AML-193 (cell line): ENCODE data around the gene FNDC3A.
"Not testable (repeated sequence)": the region's sequence is repeated elsewhere in the genome, so short reads cannot be mapped to it uniquely, and the experiment has no call there.

ENCODE experiments used
- DNase-seq, 2 experiments: peaks; one replicate each; lab custom pipeline; 2025; lab: John Stamatoyannopoulos, UW

FNDC3A gene

GRCh38 chr13:49140910-49141611, 165.3 kb downstream of the FNDC3A start:
- DNase-seq, result no peak

GRCh38 chr13:49146950-49147355, 171.2 kb downstream of the FNDC3A start:
- DNase-seq, result no peak

GRCh38 chr13:49148405-49148804, 172.7 kb downstream of the FNDC3A start:
- no peak for DNase-seq

- DNase-seq, result not testable (repeated sequence)
These were observed 182.4 kb downstream of the FNDC3A start for GRCh38 chr13:49157955-49158584.

GRCh38 chr13:49163162-49163561, 187.4 kb downstream of the FNDC3A start:
- DNase-seq, result not testable (repeated sequence)

GRCh38 chr13:49164712-49165111, 189.0 kb downstream of the FNDC3A start:
- no peak for DNase-seq

GRCh38 chr13:49165798-49166752, 190.4 kb downstream of the FNDC3A start:
- no peak for DNase-seq

- DNase-seq, result no peak
These were observed 195.6 kb downstream of the FNDC3A start for GRCh38 chr13:49171359-49171758.

GRCh38 chr13:49183672-49184325, 208.1 kb downstream of the FNDC3A start:
- peak in 1 of 2 experiments; percentile 6 for DNase-seq

GRCh38 chr13:49184621-49185020, 208.9 kb downstream of the FNDC3A start:
- DNase-seq, result no peak

GRCh38 chr13:49185264-49185663, 209.6 kb downstream of the FNDC3A start:
- DNase-seq, result no peak

GRCh38 chr13:49190901-49191300, 215.2 kb downstream of the FNDC3A start:
- no peak for DNase-seq

GRCh38 chr13:49206641-49207040, 230.9 kb downstream of the FNDC3A start:
- DNase-seq, result no peak

- DNase-seq, result no peak
These were observed 232.9 kb downstream of the FNDC3A start for GRCh38 chr13:49208619-49209018.

- DNase-seq, result no peak
These were observed 234.4 kb downstream of the FNDC3A start for GRCh38 chr13:49210114-49210513.

- no peak for DNase-seq
These were observed 235.0 kb downstream of the FNDC3A start for GRCh38 chr13:49210669-49211068.

- DNase-seq, result no peak
These were observed 237.8 kb downstream of the FNDC3A start for GRCh38 chr13:49213539-49213938.

GRCh38 chr13:49213997-49214916, 238.5 kb downstream of the FNDC3A start:
- peak; percentile 35 for DNase-seq

- DNase-seq, result peak; percentile 99
These were observed 239.2 kb downstream of the FNDC3A start for GRCh38 chr13:49214917-49215376.

- DNase-seq, result peak in 1 of 2 experiments; percentile 16
These were observed 240.6 kb downstream of the FNDC3A start for GRCh38 chr13:49216334-49216733.
